GM10847 (cell line): ENCODE results near the gene HMCN2.

Experiments used
- POLR2A ChIP-seq: IDR thresholded peaks from 2 replicates; pipeline ENCODE4 v1.6.1; 2011; ENCODE audit not compliant: insufficient read length; ENCODE audit errors: extremely low read depth

The HMCN2 gene

DNA sequence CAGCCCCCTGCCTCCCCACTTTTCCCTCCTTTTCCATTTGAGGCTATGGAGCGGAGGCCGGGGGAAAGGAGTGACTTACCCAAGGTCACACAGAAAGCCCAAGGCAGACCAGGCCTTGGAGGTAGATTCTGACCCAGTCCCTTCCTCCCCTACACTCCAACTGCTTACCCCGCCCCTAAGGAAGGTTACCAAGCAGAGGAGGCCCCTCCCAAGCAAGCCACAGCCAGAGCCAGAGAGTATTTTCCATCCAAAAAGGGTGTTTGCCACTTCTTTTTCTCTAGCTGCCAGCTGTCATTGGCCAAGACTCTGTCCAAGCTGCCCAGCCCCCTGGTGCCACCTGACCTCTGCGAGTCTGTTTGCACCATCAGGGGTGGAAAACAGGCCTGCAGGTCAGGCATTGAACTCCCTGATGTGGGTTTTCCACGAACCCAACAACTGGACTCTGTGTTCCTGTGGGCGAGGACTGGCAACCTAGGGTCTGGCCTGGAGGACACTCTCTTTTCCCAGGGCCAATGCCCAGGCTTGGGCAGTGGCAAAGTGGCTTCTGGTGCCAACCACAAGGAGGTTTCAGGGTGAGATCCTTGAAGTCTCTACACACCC is 172.9 kb downstream of the HMCN2 start:
- TF ChIP-seq POLR2A = no peak

DNA sequence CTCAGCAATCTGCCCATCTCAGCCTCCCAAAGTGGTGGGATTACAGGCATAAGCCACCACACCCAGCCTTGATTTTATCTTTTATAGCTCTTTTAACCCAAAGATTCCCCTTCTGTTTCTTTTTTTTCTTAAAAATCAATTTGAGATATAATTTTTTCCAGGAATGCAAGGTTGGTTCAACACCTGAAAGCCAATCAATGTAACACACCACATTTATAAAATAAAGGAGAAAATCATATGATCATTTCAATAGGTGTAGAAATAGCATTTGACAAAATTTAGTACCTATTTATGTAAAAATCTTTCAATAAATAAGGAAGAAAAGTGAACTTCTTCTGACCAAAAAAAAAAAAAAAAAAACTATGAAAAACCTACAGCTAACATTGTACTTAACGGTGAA is 175.5 kb downstream of the HMCN2 start:
- TF ChIP-seq POLR2A = no peak

- no peak for TF ChIP-seq POLR2A
These were observed 177.3 kb downstream of the HMCN2 start for GRCh38 chr9:130442746-130443455.

DNA sequence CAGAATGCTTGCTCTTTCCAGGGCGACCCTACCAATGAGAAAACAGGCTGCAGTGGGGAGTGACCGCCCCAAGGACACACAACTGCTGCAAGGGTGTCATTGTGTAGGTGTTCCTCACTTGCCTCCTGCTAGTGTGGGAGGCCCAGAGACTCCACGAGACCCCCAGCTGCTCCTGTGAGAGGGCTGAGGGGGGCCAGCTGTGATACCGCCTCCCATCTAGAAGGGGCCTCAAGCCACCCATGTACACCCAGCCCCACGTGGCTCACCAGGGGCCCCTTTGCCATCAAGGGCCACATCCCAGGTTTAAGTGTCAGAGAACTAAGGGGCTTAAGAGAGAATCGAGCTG is 177.9 kb downstream of the HMCN2 start:
- TF ChIP-seq POLR2A = no peak

DNA sequence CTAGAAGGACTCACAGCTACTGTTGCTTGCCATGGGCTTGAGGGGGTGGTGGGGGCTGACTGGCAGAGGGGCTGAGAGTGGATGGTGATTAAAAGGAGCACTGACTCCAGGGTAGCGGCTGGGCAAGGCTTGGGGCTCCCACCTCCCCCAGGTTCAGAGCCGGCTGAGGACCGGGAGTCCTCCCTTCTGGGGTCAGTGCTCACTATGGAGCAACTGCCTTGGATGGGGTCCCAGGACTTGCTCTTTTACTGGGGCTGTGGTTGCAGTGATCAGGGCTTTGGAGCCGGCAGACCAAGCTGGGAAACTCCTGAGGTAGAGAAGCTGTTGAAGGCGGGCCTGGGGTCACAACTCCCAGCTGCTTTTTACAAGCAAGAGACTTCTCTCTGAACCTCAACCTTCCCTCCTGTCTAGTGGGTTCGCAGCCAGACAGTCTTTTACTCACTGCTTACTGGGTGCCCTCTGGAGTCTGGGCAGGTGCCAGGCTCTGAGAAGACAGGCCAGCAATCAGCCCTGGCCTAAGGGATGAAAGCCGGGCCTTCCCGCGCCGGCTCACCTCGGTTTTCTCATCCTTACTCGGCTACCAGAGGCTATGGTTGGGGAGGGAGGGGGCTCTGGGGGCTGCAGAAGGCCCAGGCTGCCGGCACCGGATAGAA is 178.4 kb downstream of the HMCN2 start:
- TF ChIP-seq POLR2A = no peak

GRCh38 chr9:130444565-130445221 is 179.1 kb downstream of the HMCN2 start, which contains the start of gene ASS1:
TSS of gene ASS1 (plus strand) at chr9:130444961. CDS start at chr9:130452229, 7,268 bp downstream.
- no peak for TF ChIP-seq POLR2A

DNA sequence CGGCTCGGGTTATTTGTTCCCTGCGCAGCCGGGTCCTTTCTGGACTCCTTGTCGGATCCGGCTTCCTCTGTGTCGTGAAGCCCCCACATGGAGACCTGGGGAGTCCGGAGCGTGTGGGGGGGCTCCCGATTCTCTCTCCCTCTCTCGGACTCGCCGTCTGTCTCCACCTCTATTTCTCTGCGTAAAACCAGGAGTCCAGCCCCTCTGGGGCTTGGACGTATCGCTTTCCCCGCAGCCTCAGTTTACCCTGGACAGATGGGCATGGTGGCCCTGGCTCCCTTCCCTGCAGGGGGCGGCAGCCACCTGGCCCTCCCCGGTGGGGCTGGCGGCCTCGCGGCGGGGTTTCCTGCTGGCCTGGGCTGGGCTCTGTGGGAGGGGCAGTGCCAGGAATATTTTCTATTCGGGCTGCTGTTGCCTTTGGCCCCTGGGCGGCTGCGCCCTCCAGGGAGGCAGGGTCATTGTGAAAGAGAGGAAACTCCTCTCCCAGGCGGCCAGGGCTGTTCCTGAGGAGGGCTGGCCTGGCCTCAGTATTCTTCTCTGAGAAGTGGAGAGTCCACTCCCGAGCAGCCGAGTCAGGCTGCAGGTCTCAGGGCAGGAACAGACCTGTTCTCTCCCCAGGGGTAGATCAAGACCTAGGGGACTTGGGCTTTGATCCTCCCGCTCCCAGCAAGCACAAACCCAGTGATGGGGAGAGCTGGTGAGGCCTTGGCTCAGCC is 179.9 kb downstream of the HMCN2 start:
- TF ChIP-seq POLR2A = no peak

- no peak for TF ChIP-seq POLR2A
These were observed 180.7 kb downstream of the HMCN2 start for GRCh38 chr9:130446101-130446861.

DNA sequence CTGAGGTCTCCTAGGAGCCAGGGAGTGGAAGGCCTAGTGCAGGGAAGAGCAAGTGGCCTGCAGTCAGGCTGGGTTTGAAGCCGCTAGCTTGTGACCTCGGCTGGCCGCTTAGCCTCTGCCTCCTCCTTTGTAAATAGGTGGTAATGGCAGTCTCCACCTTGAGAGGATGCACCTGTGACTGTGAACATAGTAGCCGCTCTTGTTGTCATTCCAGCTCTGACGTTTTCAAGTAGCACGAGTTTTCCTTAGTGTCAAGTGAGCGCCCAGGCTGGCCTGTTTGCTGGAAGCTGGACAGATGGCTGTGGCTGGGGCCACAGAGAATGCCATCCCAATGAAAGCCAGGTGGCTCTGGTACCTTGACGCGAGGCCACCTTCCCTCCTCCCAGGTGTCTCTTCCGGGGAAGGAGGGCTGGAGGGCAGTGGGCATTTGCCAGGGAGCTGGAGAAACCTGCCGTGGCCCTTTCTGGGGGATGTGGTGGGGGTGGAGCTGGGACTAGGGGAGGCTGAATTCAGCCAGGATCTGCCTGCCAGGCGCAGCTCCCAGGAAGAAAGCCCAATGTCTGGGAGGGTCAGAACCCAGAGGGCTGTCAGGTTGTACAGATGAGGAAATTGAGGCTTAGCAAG is 181.7 kb downstream of the HMCN2 start:
- no peak for TF ChIP-seq POLR2A

GRCh38 chr9:130448035-130448624 is 182.6 kb downstream of the HMCN2 start:
- no peak for TF ChIP-seq POLR2A

DNA sequence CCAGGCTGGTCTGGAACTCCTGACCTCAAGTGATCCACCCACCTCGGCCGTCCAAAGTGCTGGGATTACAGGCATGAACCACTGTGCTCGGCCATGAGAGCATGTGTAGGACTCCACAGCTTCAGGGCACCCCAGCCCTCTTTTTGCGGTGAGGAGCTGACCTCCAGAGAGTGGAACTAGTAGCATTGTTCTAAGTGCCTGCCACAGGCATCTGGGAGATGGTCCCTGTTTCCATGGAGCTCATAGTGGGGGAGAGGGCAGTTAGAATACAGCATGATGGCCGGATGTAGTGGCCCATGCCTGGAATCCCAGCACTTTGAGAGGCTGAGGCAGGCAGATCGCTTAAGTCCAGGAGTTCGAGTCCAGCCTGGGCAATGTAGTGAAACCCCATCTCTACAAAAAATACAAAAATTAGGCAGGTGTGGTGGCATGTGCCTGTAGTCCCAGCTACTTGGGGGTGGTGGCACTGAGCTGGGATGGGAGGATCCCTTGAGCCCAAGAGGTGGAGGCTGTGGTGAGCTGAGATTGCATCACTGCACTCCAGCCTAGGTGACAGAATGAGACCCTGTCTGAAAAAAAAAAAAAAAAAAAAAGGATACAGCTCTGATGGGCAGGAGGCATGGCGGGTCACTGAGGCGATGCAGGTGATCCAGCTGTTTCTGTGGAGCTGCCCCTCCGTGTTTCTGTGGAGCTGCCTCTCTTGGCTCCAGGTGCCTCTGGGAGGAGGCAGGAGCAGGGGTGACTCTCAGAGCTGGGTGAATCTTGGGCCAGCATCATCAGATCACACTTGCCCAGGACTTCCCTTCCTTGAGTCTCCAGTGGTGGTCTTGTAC is 183.4 kb downstream of the HMCN2 start:
- no peak for TF ChIP-seq POLR2A

DNA sequence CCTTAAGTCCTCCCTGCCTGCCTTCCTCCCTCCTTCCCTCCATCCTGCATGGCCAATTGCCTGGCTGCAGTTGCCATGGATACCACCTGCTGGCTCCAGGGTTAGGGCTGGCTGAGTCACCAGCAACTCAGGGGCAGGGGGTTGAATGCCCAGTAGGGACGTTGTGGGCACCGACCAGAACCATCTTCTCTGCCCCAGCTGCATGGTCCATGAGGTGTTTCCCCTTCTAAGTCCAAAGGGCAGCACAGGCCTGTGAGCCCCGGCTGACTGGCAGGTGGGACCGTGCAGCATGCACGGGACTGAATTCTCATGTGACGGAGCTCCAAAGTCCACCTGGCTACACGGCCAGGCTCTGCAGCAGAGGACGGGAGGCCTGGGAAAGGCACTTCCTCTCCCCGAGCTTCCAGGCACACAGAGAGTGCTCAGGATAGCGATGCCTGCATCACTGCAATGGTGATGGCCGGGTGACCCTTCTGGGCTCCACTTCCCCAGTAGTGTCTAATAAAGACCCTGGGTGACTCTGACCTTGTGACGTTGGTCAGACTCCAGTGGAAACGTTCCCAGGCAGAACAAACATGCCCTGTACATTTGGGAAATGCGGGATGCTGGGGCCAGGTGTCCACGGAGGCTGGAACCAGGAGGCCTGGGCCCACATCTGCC is 184.9 kb downstream of the HMCN2 start:
- no peak for TF ChIP-seq POLR2A
